C4-2B (cell line): ENCODE data around the gene ADD1.

Source experiments
- CTCF ChIP-seq: fragments of 450-650 bp; conservative IDR thresholded peaks from 2 replicates; pipeline ENCODE4 v1.5.1; 2017; ENCODE audit warnings: mild to moderate bottlenecking
- ZFX ChIP-seq: fragments of 450-650 bp; IDR thresholded peaks from 2 replicates; pipeline ENCODE4 v1.6.1; 2017

- no peak for TF ChIP-seq CTCF
- no peak for TF ChIP-seq ZFX
Observed at GRCh38 chr4:2942532-2943363, 99.1 kb downstream of the ADD1 start.
